BJ (cell line): Measurements from ENCODE around the gene TRIM27. TPM values are rescaled to one million over a fixed set of nuclear protein-coding genes. Genes with fewer than 3 reads are reported as not detected.
"Not testable (repeated sequence)": the region's sequence is repeated elsewhere in the genome, so short reads cannot be mapped to it uniquely, and the experiment has no call there.

ENCODE experiments used
- CTCF ChIA-PET: fragments of 350-600 bp; formaldehyde crosslinking; extraction: SDS; loops from one replicate; lab custom pipeline; 2021; ENCODE audit warnings: antibody characterized with exemption, inconsistent platforms; lab: Yijun Ruan, JAX
- POLR2A ChIA-PET: fragments of 300-600 bp; sonication (Branson Sonifier 250); formaldehyde crosslinking; extraction: SDS; loops from one replicate; lab custom pipeline; 2021; ENCODE audit warnings: antibody characterized with exemption; lab: Charles Lee
- DNase-seq: peaks from one replicate; pipeline ENCODE4 v3.0.0-alpha.2; 2011; ENCODE audit warnings: low read depth
- H3K27me3 ChIP-seq: 2 replicates; pipeline ENCODE4 v1.6.0; 2011; ENCODE audit warnings: low read length; ENCODE audit not compliant: control insufficient read depth, insufficient read depth
- H3K36me3 ChIP-seq: 2 replicates; pipeline ENCODE4 v1.5.1; 2011; ENCODE audit warnings: low read length; ENCODE audit not compliant: control insufficient read depth, insufficient read depth
- H3K4me3 ChIP-seq: 2 replicates; pipeline ENCODE4 v1.5.1; 2011; ENCODE audit warnings: low read depth, mild to moderate bottlenecking, control low read depth, low read length
- polyA plus RNA-seq: library from polyadenylated mRNA; depleted of rRNA; stranded (reverse); fragments of >200 nt; gene quantifications from 2 replicates; pipeline ENCODE4 v1.2.3, GENCODE V29; 2011; rRNA removed
- small RNA-seq: library from RNA; depleted of rRNA; stranded (forward); fragments of <200 nt; gene quantifications from one replicate; pipeline ENCODE3, GENCODE V24; 2012; ENCODE audit warnings: low replicate concordance, low read depth; ENCODE audit not compliant: insufficient read length
- TF ChIP-seq, protein P1 (sequence below): IDR thresholded peaks from 2 replicates; pipeline ENCODE4 v1.5.1; 2011; ENCODE audit warnings: low read depth, mild to moderate bottlenecking, control low read depth, inconsistent platforms, low read length, moderate library complexity; ENCODE audit not compliant: insufficient read depth

The TRIM27 gene
- polyA plus RNA-seq, 1 experiment: 47.3 TPM

DNA sequence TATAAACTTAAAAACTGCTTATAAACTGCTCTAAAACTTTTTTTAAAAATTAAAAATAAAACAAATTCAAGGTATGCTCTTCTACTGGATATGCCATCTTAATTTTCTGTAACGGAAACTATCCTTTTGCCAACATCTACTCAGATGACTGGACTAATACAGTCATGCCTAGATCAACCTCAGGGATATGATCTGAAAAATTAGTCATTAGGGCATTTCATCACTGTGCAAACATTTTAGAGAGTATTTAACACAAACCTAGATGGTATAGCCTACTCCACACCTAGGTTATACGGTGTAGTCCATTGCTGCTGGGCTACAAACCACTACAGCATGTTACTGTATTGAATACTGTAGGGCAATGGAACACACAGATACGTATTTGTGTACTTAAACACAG, 64.8 kb downstream of the TRIM27 start:
- ChIA-PET POLR2A (no interaction called here), CTCF (no interaction called here)
- Histone ChIP-seq H3K4me3 (no peak overlapping the region), H3K27me3 (no peaks in the 10 kb centered on the region), H3K36me3 (no peaks in the 10 kb centered on the region)
- no peak for DNase-seq
- TF ChIP-seq, protein P1, sequence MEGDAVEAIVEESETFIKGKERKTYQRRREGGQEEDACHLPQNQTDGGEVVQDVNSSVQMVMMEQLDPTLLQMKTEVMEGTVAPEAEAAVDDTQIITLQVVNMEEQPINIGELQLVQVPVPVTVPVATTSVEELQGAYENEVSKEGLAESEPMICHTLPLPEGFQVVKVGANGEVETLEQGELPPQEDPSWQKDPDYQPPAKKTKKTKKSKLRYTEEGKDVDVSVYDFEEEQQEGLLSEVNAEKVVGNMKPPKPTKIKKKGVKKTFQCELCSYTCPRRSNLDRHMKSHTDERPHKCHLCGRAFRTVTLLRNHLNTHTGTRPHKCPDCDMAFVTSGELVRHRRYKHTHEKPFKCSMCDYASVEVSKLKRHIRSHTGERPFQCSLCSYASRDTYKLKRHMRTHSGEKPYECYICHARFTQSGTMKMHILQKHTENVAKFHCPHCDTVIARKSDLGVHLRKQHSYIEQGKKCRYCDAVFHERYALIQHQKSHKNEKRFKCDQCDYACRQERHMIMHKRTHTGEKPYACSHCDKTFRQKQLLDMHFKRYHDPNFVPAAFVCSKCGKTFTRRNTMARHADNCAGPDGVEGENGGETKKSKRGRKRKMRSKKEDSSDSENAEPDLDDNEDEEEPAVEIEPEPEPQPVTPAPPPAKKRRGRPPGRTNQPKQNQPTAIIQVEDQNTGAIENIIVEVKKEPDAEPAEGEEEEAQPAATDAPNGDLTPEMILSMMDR: no peak

DNA sequence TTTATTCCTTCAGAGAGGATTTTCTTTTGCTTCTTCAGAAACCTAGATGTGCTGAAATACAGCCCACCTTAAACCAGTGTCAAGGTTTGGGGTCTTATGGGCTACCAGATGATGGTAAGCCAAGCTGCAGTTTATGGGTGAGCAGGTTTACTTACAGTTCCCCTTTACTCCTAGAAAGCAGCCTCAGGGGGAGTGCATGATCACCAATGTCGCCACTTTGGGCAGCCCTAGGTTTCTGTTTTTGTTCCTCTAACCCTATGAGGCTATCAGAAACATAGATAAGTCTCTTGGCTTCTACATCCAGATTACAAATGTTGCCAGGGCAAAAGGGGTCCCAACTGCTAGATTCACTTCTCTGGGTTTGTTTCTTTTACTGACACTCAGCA, 67.2 kb downstream of the TRIM27 start:
- ChIA-PET POLR2A (no interaction called here), CTCF (interaction anchor here (0.7 kb wide), 1 partner anchor 23 kb away, joined by 4 read pairs; no protein-coding TSS in a partner anchor)
- no peak for DNase-seq
- Histone ChIP-seq H3K27me3 (no peaks in the 10 kb centered on the region), H3K36me3 (no peaks in the 10 kb centered on the region), H3K4me3 (no peak overlapping the region)
- TF ChIP-seq, protein P1: no peak

DNA sequence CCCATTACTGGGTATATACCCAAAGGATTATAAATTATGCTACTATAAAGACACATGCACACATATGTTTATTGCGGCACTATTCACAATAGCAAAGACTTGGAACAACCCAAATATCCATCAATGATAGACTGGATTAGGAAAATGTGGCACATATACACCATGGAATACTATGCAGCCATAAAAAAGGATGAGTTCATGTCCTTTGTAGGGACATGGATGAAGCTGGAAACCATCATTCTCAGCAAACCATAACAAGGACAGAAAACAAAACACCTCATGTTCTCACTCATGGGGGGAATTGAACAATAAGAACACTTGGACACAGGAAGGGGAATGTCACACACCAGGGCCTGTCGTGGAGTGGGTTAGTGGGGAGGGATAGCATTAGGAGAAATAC, 69.4 kb downstream of the TRIM27 start:
- H3K4me3 ChIP-seq, DNase-seq, H3K36me3 ChIP-seq, POLR2A ChIA-PET, H3K27me3 ChIP-seq, CTCF ChIA-PET: not testable (repeated sequence)

Small RNA genes within 50 kb of the gene (small RNA-seq; reads per million reads assigned to genes)
- not detected for gene RNU6-930P

Other genes with a start within 250 kb of the TRIM27 start
- gene ZNF311, start 81.3 kb upstream of the TRIM27 start, polyA plus RNA-seq: 0.74 and 1.0 TPM in 2 replicates
- gene OR2W1, start 121.2 kb upstream of the TRIM27 start, polyA plus RNA-seq: not detected in 2 replicates
- gene OR2B3, start 163.3 kb upstream of the TRIM27 start, polyA plus RNA-seq: not detected in 2 replicates
- gene OR2J1, start 175.5 kb upstream of the TRIM27 start, polyA plus RNA-seq: not detected in 2 replicates
- gene OR2J3, start 184.1 kb upstream of the TRIM27 start, polyA plus RNA-seq: not detected in 2 replicates
- not detected in 2 replicates for gene OR2J2, start 246.9 kb upstream of the TRIM27 start, polyA plus RNA-seq